T-helper 17 cell (primary cell): ENCODE results near the gene TRAF4. TPM values are rescaled to one million over a fixed set of nuclear protein-coding genes. Genes with fewer than 3 reads are reported as not detected.
"Not testable (repeated sequence)": the region's sequence is repeated elsewhere in the genome, so short reads cannot be mapped to it uniquely, and the experiment has no call there.

Experiments
- ATAC-seq: fragments of 150-1000 bp; cut with Tn5 transposase; 2 replicates; pipeline ENCODE4 v1.10.0; 2021; ENCODE audit warnings: mild to moderate bottlenecking, moderate library complexity
- DNase-seq, 3 donors: peaks; one replicate each; pipeline versions ENCODE4 v3.0.0 to v3.0.0-alpha.2; 2020 to 2021
- H3K9me3 ChIP-seq: one replicate; pipeline ENCODE4 v1.7.0; 2013; ENCODE audit warnings: low read length, mild to moderate bottlenecking; ENCODE audit not compliant: control insufficient read depth, poor library complexity, severe bottlenecking
- H3K27ac Mint-ChIP-seq: one replicate; pipeline ENCODE4 v1.8.0; 2022; ENCODE audit warnings: mild to moderate bottlenecking, moderate library complexity, mixed read lengths
- H3K27me3 Mint-ChIP-seq: one replicate; pipeline ENCODE4 v1.8.0; 2022; ENCODE audit warnings: mixed read lengths
- H3K36me3 Mint-ChIP-seq: one replicate; pipeline ENCODE4 v1.8.0; 2022; ENCODE audit warnings: low read depth, mixed read lengths
- H3K4me1 Mint-ChIP-seq: one replicate; pipeline ENCODE4 v1.8.0; 2022; ENCODE audit warnings: mild to moderate bottlenecking, mixed read lengths
- H3K4me3 Mint-ChIP-seq: one replicate; pipeline ENCODE4 v1.8.0; 2022; ENCODE audit warnings: mild to moderate bottlenecking, moderate library complexity, mixed read lengths
- total RNA-seq, 4 donors: library from RNA in 2 of 4; stranded (reverse) in 2 of 4; gene quantifications; one replicate each; pipeline ENCODE4 v1.2.3 and lab custom pipeline; 2022 to 2026

TRAF4 gene
- total RNA-seq, 2 donors from 2014 or later: 326 to 362 TPM

GRCh38 chr17:28755486-28755885 is 11.7 kb downstream of the TRAF4 start:
- H3K4me1 Mint-ChIP-seq: peaks cover 4% of the 10 kb centered on the region
- no peaks in the 10 kb centered on the region for H3K9me3 ChIP-seq
- no peaks in the 10 kb centered on the region for H3K27me3 Mint-ChIP-seq
- H3K36me3 Mint-ChIP-seq: peaks cover 5% of the 10 kb centered on the region
- no peak overlapping the region for H3K27ac Mint-ChIP-seq
- no peak for DNase-seq
- no peak for ATAC-seq
- no peak overlapping the region for H3K4me3 Mint-ChIP-seq

DNA sequence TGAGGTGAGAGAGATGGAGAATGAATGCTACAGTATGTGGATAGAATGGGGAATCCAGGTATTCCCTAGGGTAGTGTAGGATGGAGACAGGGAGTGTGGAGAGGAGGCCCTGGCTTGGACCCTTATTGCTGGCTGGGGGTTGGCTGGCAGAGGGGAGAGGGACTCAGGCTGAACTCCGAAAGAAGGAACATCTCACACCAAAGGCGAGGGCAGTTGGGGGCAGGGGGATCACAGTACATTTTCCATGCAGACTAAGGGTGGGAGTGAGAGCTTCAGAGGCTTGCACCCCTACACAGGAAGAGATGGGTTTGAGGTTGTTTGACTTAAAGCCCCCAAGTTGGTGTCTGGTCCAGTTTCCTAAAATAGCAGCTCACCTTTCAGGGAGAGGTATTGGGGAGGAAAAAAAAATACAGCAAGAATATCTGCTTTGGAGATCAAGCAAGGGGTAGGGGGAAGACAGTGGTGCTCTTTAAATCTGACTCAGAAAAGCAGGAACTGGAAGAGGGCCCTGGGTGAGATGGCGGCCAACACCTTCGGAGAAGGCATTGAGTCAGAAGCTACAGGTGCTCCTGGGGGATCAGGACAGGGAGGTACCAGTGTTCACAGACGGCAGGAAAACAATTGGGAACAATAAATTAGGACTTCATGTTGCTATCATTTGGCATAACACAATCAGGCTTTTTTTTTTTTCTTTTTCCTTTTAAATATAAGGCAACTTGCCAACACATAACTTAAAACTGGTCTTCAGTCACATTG is 12.4 kb downstream of the TRAF4 start:
- H3K9me3 ChIP-seq: no peaks in the 10 kb centered on the region
- H3K27ac Mint-ChIP-seq: peak overlapping the region; percentile 49
- no peaks in the 10 kb centered on the region for H3K27me3 Mint-ChIP-seq
- ATAC-seq (no peak), DNase-seq (no peak)
- no peak overlapping the region for H3K4me3 Mint-ChIP-seq
- peaks cover 4% of the 10 kb centered on the region for H3K4me1 Mint-ChIP-seq
- H3K36me3 Mint-ChIP-seq: peaks cover 5% of the 10 kb centered on the region

GRCh38 chr17:28758411-28759121 is 14.8 kb downstream of the TRAF4 start:
- Mint-ChIP-seq H3K27ac (no peak overlapping the region), H3K36me3 (peaks cover 5% of the 10 kb centered on the region), H3K4me3 (no peak overlapping the region), H3K27me3 (no peaks in the 10 kb centered on the region), H3K4me1 (peaks cover 8% of the 10 kb centered on the region)
- DNase-seq (no peak), ATAC-seq (no peak)
- H3K9me3 ChIP-seq: no peaks in the 10 kb centered on the region

DNA sequence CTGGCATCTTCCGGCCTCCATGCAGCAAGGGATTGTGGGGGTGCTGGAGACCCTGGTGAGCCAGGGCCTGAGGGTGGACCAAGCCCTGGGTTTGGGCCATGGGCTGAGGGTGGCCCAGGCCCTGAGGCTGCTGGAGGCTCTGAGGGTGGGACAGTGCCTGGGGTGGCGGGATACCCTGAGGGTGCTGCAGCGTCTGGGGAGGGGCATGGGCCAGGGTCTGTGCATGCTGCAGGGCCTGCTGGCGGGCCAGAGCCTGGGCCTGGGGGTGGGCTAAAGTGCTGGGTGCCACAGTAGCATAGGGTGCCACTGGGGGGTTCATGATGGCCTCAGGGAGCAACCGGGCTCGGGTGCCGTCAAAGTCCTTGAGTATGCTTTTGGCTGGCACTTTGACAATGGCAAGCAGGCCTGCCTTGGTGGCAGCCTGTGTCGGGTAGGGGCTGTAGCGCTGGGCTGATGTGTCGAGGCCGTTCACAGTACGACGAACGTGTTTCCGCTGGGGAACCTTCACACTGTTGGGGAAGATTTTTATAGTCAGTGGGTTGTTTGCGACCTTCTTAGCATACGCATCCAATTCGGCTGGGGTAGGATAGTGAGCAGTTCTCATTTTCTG is 15.6 kb downstream of the TRAF4 start:
- H3K4me1 Mint-ChIP-seq: peaks cover 11% of the 10 kb centered on the region

GRCh38 chr17:28760601-28761562 is 17.1 kb downstream of the TRAF4 start:
- Mint-ChIP-seq H3K4me3 (no peak overlapping the region), H3K27me3 (no peaks in the 10 kb centered on the region), H3K36me3 (peaks cover 5% of the 10 kb centered on the region), H3K27ac (no peak overlapping the region), H3K4me1 (peaks cover 11% of the 10 kb centered on the region)
- DNase-seq (no peak), ATAC-seq (no peak)
- H3K9me3 ChIP-seq: no peaks in the 10 kb centered on the region

More for the DNA sequence above, 15.6 kb downstream of the TRAF4 start:
- Mint-ChIP-seq H3K27me3 (no peaks in the 10 kb centered on the region), H3K4me3 (no peak overlapping the region), H3K27ac (peak overlapping the region; percentile 65), H3K36me3 (peaks cover 5% of the 10 kb centered on the region)
- DNase-seq: no peak
- ATAC-seq: no peak
- no peaks in the 10 kb centered on the region for H3K9me3 ChIP-seq

DNA sequence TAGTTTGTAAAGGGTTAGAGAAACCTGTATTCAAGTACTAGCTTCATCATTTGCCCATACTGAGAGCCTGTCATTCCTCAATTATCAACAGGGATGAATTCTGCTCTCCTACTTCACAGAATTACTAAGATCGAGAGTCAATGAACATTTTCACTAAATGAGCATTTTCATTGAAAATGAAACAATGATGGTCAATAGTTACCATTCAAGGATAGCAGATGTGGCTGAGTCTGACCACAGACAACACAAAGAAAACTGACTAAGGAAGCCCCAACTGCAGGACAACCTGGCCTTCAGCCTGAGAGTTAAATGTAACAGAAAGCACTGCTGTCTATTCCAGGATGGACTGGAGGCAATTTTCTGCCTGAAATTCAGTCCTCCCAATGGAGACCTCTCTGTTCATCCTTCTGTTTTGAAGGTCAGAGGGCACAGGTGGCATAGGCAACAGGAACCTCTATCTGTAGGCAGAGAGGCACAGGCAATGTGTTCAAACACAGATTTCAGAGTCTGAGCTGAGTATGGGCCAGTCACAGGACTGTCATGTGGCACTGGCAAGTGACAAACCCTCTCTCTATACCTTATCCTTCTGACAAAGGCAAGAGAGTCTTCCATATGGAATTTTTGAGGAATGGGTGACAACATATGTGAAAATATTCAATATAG is 19.5 kb downstream of the TRAF4 start:
- H3K9me3 ChIP-seq: no peaks in the 10 kb centered on the region
- peak; percentile 46 for ATAC-seq
- no peak overlapping the region for H3K27ac Mint-ChIP-seq
- H3K4me1 Mint-ChIP-seq: peaks cover 6% of the 10 kb centered on the region
- no peak overlapping the region for H3K4me3 Mint-ChIP-seq
- no peak for DNase-seq
- peaks cover 3% of the 10 kb centered on the region for H3K36me3 Mint-ChIP-seq
- no peaks in the 10 kb centered on the region for H3K27me3 Mint-ChIP-seq

- Mint-ChIP-seq H3K4me1 (peaks cover 6% of the 10 kb centered on the region), H3K36me3 (peaks cover 2% of the 10 kb centered on the region), H3K4me3 (no peak overlapping the region), H3K27ac (peak overlapping the region; percentile 41), H3K27me3 (no peaks in the 10 kb centered on the region)
- no peaks in the 10 kb centered on the region for H3K9me3 ChIP-seq
- ATAC-seq (peak; percentile 85), DNase-seq (peak; percentile 49 to 70 (median 49))
Measured at GRCh38 chr17:28763804-28764266, 20.0 kb downstream of the TRAF4 start.

DNA sequence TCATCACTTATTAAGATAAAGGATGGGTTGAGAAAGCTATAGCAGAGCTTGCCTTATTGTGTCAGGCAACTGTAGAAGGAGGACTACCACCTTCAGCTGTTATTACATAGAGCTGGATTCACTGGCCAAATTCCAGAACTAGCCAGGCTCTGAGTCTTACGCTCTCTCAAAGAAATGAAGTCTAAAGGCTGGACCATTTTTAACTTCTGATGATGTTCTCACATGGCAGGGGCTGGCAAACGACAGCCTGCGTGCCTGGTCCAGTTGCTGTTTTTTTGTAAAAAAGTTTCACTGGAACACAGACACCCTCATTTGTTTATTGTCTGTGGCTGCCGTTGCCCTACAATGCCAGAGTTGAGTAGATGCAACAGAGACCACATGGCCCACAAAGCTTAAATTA is 21.2 kb downstream of the TRAF4 start:
- H3K27me3 Mint-ChIP-seq: no peaks in the 10 kb centered on the region
- no peak overlapping the region for H3K27ac Mint-ChIP-seq
- DNase-seq (no peak), ATAC-seq (no peak)
- no peaks in the 10 kb centered on the region for H3K36me3 Mint-ChIP-seq
- H3K4me3 Mint-ChIP-seq: no peak overlapping the region
- H3K4me1 Mint-ChIP-seq: peaks cover 12% of the 10 kb centered on the region
- H3K9me3 ChIP-seq: no peaks in the 10 kb centered on the region

DNA sequence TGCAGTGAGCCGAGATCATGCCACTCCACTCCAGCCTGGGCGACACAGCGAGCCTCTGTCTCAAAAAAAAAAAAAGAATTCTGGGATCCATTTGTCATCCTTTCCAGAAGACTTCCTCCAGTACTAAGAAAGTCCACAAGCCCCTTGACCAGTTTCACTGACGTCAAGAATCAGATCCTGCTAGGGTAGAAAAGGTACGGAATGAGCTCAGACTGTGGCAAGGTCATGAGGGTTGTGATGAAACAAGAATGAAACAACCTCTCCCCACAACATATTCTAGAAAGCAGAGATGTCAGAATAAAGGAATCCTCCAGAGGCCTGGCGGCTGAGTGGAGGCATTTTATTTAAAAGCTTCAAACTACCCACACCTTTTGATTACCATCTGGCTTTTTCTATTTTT is 29.9 kb downstream of the TRAF4 start:
- Mint-ChIP-seq H3K36me3 (no peaks in the 10 kb centered on the region), H3K27me3 (no peaks in the 10 kb centered on the region), H3K4me3 (no peak overlapping the region), H3K27ac (peak overlapping the region; percentile 43), H3K4me1 (peaks cover 23% of the 10 kb centered on the region)
- DNase-seq (no peak), ATAC-seq (no peak)
- H3K9me3 ChIP-seq: no peaks in the 10 kb centered on the region

DNA sequence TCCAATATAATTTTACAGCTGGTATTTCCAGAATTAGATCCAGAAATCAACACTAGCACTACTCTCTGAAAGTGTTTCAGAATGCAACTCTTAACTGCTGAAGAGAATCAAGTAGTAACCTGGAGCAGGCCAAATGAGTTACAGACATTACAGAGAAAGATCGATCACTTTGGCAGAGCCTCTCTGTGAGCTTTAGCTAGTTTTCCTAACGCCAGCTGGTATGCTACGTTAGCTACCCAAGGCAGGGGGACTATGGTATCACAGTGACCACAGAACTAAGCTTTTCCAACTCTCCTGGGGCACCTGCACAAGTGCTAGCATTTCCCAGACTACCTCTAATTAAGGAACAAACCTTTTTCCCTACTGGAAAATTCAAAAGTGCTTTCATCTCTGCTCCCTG is 30.4 kb downstream of the TRAF4 start:
- ATAC-seq (no peak), DNase-seq (no peak)
- no peaks in the 10 kb centered on the region for H3K9me3 ChIP-seq
- Mint-ChIP-seq H3K36me3 (peaks cover 3% of the 10 kb centered on the region), H3K27ac (peak overlapping the region; percentile 43), H3K4me1 (peaks cover 27% of the 10 kb centered on the region), H3K27me3 (no peaks in the 10 kb centered on the region), H3K4me3 (no peak overlapping the region)

DNA sequence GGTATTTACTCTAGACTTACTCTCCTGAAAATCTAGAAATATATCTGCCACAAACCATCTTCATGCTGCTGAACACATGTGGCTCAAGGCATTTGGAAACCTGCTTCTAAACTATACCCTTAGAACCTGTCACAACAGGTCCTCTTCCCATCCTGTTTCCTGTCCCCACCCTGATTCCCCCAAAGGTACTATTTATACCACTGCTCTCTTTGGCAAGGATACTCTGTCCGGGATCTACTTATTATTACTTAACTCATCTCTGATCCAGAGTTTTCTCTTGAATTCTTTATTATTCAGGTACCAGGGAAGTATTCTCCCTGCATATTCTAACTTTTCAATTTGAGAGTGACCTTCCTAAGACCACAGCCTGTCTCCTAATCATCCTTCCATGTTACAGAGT is 33.4 kb downstream of the TRAF4 start:
- no peaks in the 10 kb centered on the region for H3K27me3 Mint-ChIP-seq
- DNase-seq (no peak), ATAC-seq (no peak)
- H3K4me3 Mint-ChIP-seq: no peak overlapping the region
- peak overlapping the region; percentile 82 for H3K27ac Mint-ChIP-seq
- H3K4me1 Mint-ChIP-seq: peaks cover 37% of the 10 kb centered on the region
- H3K9me3 ChIP-seq: no peaks in the 10 kb centered on the region
- peaks cover 3% of the 10 kb centered on the region for H3K36me3 Mint-ChIP-seq

- DNase-seq, H3K9me3 ChIP-seq, ATAC-seq, H3K36me3 Mint-ChIP-seq, H3K27me3 Mint-ChIP-seq, H3K4me3 Mint-ChIP-seq, H3K27ac Mint-ChIP-seq: not testable (repeated sequence)
- H3K4me1 Mint-ChIP-seq: peaks cover 37% of the 10 kb centered on the region
Measured at GRCh38 chr17:28779601-28780000, 35.8 kb downstream of the TRAF4 start.
